ENCODE measurements around the gene RASGEF1C.

RASGEF1C gene

DNA sequence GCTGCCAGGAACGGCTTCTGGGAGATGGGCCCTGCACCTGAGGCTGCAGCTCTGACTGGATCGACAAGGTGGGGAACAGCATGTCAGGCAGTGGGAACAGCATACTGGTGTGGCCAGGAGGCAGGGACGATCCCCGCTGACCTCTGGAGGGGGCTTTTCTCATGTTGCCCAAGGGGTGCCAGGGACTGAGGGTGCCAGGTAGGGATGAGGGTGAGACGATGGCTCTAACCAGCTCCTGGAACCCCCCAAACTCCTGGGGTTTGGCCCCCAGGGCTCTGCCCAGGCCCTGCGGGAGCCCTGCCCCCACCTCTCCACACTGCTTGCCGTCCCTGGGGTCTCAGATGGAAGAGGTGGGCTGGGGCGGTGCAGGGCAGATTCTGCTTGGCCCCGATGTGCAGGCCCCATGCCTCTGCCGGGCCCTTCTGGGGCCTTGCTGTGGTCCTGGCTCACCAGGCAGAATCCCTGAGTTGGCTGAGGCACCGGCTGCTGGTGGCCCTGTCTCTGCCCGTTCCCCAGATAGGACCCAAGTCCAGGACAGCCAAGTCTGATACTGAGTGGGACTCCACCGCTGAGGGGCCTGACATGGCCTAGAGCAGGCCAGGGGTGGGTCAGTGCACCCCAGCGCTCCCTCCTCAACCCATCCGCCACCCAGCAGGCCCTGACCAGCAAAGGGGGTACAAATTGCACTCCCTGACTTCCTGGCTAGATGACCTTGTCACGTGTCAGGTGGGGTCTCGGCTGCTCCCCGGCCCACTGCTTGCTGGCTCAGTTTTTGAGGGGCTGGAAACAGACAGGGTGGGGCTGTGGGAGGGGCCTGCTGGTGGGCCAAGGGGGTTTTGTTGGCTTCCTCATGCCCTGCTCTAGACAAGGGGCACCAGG lies 109.0 kb downstream of the RASGEF1C start:
- Histone ChIP-seq H3K36me3 (no peaks in the 10 kb centered on the region), H3K4me3 (no peak overlapping the region), H3K27me3 (peaks cover 0 to 52% of the 10 kb centered on the region in 2 donors), H3K4me1 (no peaks in the 10 kb centered on the region), H3K9me3 (no peaks in the 10 kb centered on the region), H3K27ac (no peak overlapping the region)
- DNase-seq = peak in 1 of 2 donors; percentile 54
- TF ChIP-seq, protein P1, sequence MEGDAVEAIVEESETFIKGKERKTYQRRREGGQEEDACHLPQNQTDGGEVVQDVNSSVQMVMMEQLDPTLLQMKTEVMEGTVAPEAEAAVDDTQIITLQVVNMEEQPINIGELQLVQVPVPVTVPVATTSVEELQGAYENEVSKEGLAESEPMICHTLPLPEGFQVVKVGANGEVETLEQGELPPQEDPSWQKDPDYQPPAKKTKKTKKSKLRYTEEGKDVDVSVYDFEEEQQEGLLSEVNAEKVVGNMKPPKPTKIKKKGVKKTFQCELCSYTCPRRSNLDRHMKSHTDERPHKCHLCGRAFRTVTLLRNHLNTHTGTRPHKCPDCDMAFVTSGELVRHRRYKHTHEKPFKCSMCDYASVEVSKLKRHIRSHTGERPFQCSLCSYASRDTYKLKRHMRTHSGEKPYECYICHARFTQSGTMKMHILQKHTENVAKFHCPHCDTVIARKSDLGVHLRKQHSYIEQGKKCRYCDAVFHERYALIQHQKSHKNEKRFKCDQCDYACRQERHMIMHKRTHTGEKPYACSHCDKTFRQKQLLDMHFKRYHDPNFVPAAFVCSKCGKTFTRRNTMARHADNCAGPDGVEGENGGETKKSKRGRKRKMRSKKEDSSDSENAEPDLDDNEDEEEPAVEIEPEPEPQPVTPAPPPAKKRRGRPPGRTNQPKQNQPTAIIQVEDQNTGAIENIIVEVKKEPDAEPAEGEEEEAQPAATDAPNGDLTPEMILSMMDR (IDR thresholded peaks at IDR 0.05) = no peak
- intact Hi-C loops (cut with DNase I; ENCODE audit: low total_unique reads) = no loop called here

DNA sequence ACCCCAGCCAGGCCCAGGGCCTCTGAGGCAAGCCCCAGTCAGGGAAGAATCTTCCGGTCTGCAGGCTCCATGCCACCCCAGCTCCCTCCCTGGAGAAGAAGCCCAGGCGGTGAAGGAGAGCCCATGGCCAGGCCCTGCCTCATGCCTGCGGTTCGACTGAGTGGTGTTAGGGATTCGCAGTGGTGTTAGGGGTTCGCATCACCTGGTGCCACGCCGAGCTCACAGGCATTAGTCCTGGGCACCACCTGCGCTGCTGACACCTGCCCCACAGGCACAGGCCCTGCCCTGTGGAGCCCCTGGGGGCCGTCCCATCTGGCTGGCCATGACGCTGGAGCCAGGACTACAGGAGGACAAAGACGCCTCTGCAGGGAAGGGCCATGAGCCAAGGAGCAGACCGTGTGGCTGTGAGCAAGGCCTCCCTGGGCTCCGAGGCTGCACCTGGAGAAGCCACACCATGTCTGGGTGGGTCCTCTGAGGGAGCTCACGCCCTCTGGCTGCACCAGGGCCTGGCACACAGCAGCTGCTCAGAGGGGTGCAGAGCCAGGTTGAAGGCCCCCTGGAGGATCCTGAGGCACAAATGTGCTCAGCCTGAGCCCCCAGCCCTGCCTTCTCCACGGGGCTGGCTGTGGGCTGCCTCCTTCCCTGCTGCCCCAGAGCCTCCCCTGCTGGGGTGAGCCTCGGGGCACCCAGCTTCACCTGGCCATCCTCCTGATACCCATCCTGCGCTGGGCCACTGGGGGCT lies 109.8 kb downstream of the RASGEF1C start:
- TF ChIP-seq, protein P1 (IDR thresholded peaks at IDR 0.05) = no peak
- H3K4me1 ChIP-seq = no peaks in the 10 kb centered on the region
- intact Hi-C loops (cut with DNase I; ENCODE audit: low total_unique reads) = no loop called here
- H3K4me3 ChIP-seq = no peak overlapping the region
- H3K27me3 ChIP-seq = peaks cover 0 to 52% of the 10 kb centered on the region in 2 donors
- peak in 1 of 2 donors; percentile 48 for DNase-seq
- H3K27ac ChIP-seq = no peak overlapping the region
- no peaks in the 10 kb centered on the region for H3K36me3 ChIP-seq
- H3K9me3 ChIP-seq = no peaks in the 10 kb centered on the region

DNA sequence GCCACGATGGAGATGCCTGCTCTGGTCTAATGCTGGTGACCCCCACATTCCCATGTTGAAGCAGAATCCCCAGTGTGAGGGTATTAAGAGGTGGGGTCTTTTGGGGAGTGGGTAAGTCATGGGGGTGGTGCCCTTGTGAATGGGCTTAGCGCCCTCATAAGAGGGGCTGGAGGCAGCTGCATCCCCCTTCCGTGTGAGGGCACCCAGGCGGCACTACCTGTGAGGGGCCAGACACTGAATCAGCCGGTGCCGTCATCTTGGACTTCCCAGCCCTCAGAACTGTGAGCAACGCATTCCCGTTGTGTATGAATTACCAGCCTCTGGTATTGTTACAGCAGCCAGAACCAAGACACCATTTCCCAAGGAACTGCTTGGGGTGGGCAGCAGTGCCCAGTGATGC lies 110.5 kb downstream of the RASGEF1C start:
- H3K4me1 ChIP-seq = no peaks in the 10 kb centered on the region
- no peaks in the 10 kb centered on the region for H3K36me3 ChIP-seq
- peaks cover 0 to 52% of the 10 kb centered on the region in 2 donors for H3K27me3 ChIP-seq
- intact Hi-C loops (cut with DNase I; ENCODE audit: low total_unique reads) = no loop called here
- DNase-seq = peak in 1 of 2 donors; percentile 34
- no peaks in the 10 kb centered on the region for H3K9me3 ChIP-seq
- H3K4me3 ChIP-seq = no peak overlapping the region
- no peak overlapping the region for H3K27ac ChIP-seq
- TF ChIP-seq, protein P1 (IDR thresholded peaks at IDR 0.05) = no peak

DNA sequence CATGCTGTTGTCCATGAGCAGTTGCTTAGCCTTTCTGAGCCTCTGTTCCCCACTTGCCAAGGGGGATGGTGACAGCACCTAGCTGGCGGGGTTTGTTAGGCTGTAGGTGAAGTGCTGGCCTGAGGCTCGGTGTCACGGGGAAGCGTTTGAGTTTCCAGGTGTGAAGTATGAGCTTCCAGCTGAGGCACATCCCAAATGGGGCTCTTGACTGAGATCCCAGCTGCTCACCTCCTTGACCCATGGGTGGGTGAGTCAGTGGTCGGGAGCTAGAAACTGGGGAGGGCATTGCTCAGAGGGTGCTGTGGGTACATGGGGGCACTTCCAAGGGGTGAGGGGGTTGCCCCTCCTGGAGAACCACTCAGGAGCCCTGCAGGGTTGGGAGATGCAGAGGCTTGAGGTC lies 111.1 kb downstream of the RASGEF1C start:
- intact Hi-C loops (cut with DNase I; ENCODE audit: low total_unique reads) = no loop called here
- H3K27me3 ChIP-seq = peaks cover 0 to 52% of the 10 kb centered on the region in 2 donors
- no peak overlapping the region for H3K27ac ChIP-seq
- TF ChIP-seq, protein P1 (IDR thresholded peaks at IDR 0.05) = no peak
- H3K36me3 ChIP-seq = no peaks in the 10 kb centered on the region
- no peak for DNase-seq
- no peaks in the 10 kb centered on the region for H3K9me3 ChIP-seq
- H3K4me3 ChIP-seq = no peak overlapping the region
- no peaks in the 10 kb centered on the region for H3K4me1 ChIP-seq

DNA sequence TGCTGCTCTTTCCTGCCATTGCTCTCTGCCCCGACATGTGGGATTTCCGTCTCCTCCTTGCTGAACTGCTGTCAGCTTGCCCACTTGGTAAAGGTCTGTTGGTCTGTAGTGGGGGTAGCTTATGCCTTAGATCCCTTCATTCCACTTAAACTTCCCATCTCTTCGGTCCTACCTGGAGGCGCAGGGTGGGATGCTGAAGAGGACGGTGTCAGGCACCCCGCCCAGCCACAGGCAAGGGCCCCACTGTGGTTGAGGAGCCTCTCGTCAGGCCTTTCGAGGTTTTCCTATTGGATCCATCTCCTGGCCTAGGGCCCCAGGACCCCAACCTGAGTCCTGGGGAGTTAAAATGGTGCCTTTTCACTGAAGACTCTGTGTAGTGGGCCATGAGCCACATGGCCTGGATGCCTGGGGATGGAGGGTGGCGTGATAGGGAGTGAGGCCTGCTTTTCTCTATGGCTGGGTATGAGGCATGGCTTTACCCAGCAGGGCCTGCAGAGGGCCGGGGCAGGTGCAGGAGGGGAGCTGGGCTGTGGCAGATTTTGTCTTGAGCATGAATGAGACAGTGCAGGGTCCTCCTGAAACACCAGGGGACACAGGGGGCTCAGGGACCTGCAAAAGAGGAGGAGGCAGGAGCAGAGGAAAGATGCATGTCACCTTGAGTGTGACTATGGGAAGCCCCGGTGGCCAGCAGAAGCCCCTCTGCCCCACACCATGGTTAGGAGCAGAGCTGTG lies 111.7 kb downstream of the RASGEF1C start:
- Histone ChIP-seq H3K27me3 (peaks cover 0 to 52% of the 10 kb centered on the region in 2 donors), H3K4me3 (no peak overlapping the region), H3K9me3 (no peaks in the 10 kb centered on the region), H3K4me1 (no peaks in the 10 kb centered on the region), H3K27ac (no peak overlapping the region), H3K36me3 (no peaks in the 10 kb centered on the region)
- peak in 1 of 2 donors; percentile 37 for DNase-seq
- intact Hi-C loops (cut with DNase I; ENCODE audit: low total_unique reads) = no loop called here
- TF ChIP-seq, protein P1 (IDR thresholded peaks at IDR 0.05) = no peak

Measured in tibial artery (tissue), 4 donors.